GM19043 (cell line): ENCODE data around the gene FBH1.
"Not testable (repeated sequence)": the region's sequence is repeated elsewhere in the genome, so short reads cannot be mapped to it uniquely, and the experiment has no call there.

ENCODE experiments used
- ATAC-seq: cut with Tn5 transposase; IDR thresholded peaks from one replicate; pipeline ENCODE4 v1.9.1; 2021; ENCODE audit warnings: low read depth; ENCODE audit not compliant: unreplicated experiment

The FBH1 gene

GRCh38 chr10:5873515-5873995, 16.5 kb upstream of the FBH1 start:
- peak; percentile 82 for ATAC-seq

GRCh38 chr10:5876181-5876768, 13.8 kb upstream of the FBH1 start:
- ATAC-seq, result no peak

- not testable (repeated sequence) for ATAC-seq
Observed at GRCh38 chr10:5877041-5877440, 13.0 kb upstream of the FBH1 start.

GRCh38 chr10:5882961-5883360, 7.1 kb upstream of the FBH1 start:
- ATAC-seq, result no peak

- no peak for ATAC-seq
Observed at GRCh38 chr10:5885619-5886018, 4.4 kb upstream of the FBH1 start.

- no peak for ATAC-seq
Observed at GRCh38 chr10:5887029-5887428, 3.0 kb upstream of the FBH1 start.

GRCh38 chr10:5887641-5888040, 2.4 kb upstream of the FBH1 start:
- ATAC-seq, result no peak

GRCh38 chr10:5888351-5888750, 1.7 kb upstream of the FBH1 start:
- no peak for ATAC-seq

GRCh38 chr10:5888843-5889623, 1.0 kb upstream of the FBH1 start:
- ATAC-seq, result peak; percentile 23

GRCh38 chr10:5890452-5890915, 441 bp downstream of the FBH1 start:
- no peak for ATAC-seq

- no peak for ATAC-seq
Observed at GRCh38 chr10:5891009-5891408, 966 bp downstream of the FBH1 start.

- ATAC-seq, result no peak
Observed at GRCh38 chr10:5892007-5892406, 2.0 kb downstream of the FBH1 start.

- ATAC-seq, result no peak
Observed at GRCh38 chr10:5893321-5893720, 3.3 kb downstream of the FBH1 start.

- ATAC-seq, result no peak
Observed at GRCh38 chr10:5894403-5894802, 4.4 kb downstream of the FBH1 start.

GRCh38 chr10:5894873-5895272, 4.8 kb downstream of the FBH1 start:
- no peak for ATAC-seq

- ATAC-seq, result peak; percentile 3
Observed at GRCh38 chr10:5895365-5895764, 5.3 kb downstream of the FBH1 start.

GRCh38 chr10:5895804-5896203, 5.8 kb downstream of the FBH1 start:
- ATAC-seq, result peak; percentile 57

- peak; percentile 19 for ATAC-seq
Observed at GRCh38 chr10:5896208-5897052, 6.4 kb downstream of the FBH1 start.

- ATAC-seq, result no peak
Observed at GRCh38 chr10:5897053-5897340, 7.0 kb downstream of the FBH1 start.

GRCh38 chr10:5897504-5897903, 7.5 kb downstream of the FBH1 start:
- no peak for ATAC-seq

GRCh38 chr10:5898163-5898562, 8.1 kb downstream of the FBH1 start:
- ATAC-seq, result no peak
